Sigmoid colon (tissue), 7 donors: ENCODE results near the gene ANAPC16. TPM values are rescaled to one million over a fixed set of nuclear protein-coding genes. Genes with fewer than 3 reads are reported as not detected.

Source experiments
- DNase-seq: peaks from one replicate; pipeline ENCODE4 v3.0.0-alpha.2; 2019
- H3K27ac ChIP-seq, 4 donors: fragments of 200-600 bp; sonication (generic); one replicate each; pipeline ENCODE4 v1.5.1; 2016 to 2019; ENCODE audit warnings: mild to moderate bottlenecking in 1 of 4
- H3K27me3 ChIP-seq, 3 donors: fragments of 200-600 bp; sonication (generic); one replicate each; pipeline ENCODE4 v1.5.1; 2019; ENCODE audit warnings: mild to moderate bottlenecking in 1 of 3
- H3K36me3 ChIP-seq, 4 donors: fragments of 200-600 bp; sonication (generic); one replicate each; pipeline ENCODE4 v1.5.1; 2016 to 2019
- H3K4me1 ChIP-seq, 4 donors: fragments of 200-600 bp; sonication (generic); one replicate each; pipeline ENCODE4 v1.5.1; 2017 to 2019
- H3K4me3 ChIP-seq, 4 donors: fragments of 200-600 bp; sonication (generic); one replicate each; pipeline ENCODE4 v1.5.1; 2017 to 2019; ENCODE audit warnings: mild to moderate bottlenecking in 2 of 4, moderate library complexity in 1 of 4
- H3K9me3 ChIP-seq, 4 donors: fragments of 200-600 bp in 3 of 4; sonication (generic) in 3 of 4; one replicate each; pipeline versions ENCODE4 v1.5.1 to v1.6.1; 2013 to 2019
- CTCF ChIP-seq, 4 experiments: fragments of 450-650 bp in 3 of 4; fragments of 200-600 bp in 1 of 4; IDR thresholded peaks; one replicate each; pipeline ENCODE4 v1.5.1; 2016 to 2019; ENCODE audit warnings: antibody characterized with exemption in 4 of 4, mild to moderate bottlenecking in 3 of 4, moderate library complexity in 2 of 4
- EP300 ChIP-seq, 4 donors: sonication (generic); formaldehyde crosslinking; IDR thresholded peaks; one replicate each; pipeline ENCODE4 v1.6.1; 2017; ENCODE audit warnings: antibody characterized with exemption in 4 of 4
- POLR2A ChIP-seq, 2 donors: fragments of 450-650 bp; IDR thresholded peaks; one replicate each; pipeline ENCODE4 v1.6.1; 2016; ENCODE audit warnings: antibody characterized with exemption in 2 of 2, mild to moderate bottlenecking in 2 of 2, moderate library complexity in 2 of 2
- POLR2AphosphoS5 ChIP-seq, 4 donors: sonication (generic); formaldehyde crosslinking; IDR thresholded peaks; one replicate each; pipeline ENCODE4 v1.6.1; 2017; ENCODE audit warnings: antibody characterized with exemption in 4 of 4
- WGBS, 2 donors: extraction: QIAGEN DNeasy Blood & Tissue Kit; methylation state at CpG; one replicate each; pipeline ENCODE4 v1.1.7; 2013; 5-methylcytosine and 5-hydroxymethylcytosine counted together
- intact Hi-C: fragments of 100-400 bp; cut with DNase I; formaldehyde crosslinking; loops from one replicate; pipeline ENCODE4 v1.15.1; 2023
- polyA plus RNA-seq, 3 donors: library from polyadenylated mRNA; stranded (reverse); fragments of 200-250 nt; gene quantifications; one replicate each; pipeline ENCODE4 v1.2.3, GENCODE V29; 2013
- total RNA-seq, 4 donors: library from RNA; depleted of rRNA; stranded (reverse); fragments of >200 nt; gene quantifications; one replicate each; pipeline ENCODE4 v1.1.0, GENCODE V29; 2016
- donor health status: healthy with polysubstance abuse.
- donor health status: Bipolar disorder and iron deficiency.
- donor health status: healthy.

ANAPC16 gene
- total and polyA plus RNA-seq, 7 donors, result 80.0 to 228 (median 187) TPM

- WGBS, 2 donors, result 83 to 94% methylated on average over 6 of the region's 6 CpGs
- no peak for DNase-seq
- Histone ChIP-seq H3K27me3 (no peaks in the 10 kb centered on the region), H3K36me3 (no peaks in the 10 kb centered on the region), H3K27ac (peak overlapping the region; percentile 89 to 95 (median 91)), H3K4me3 (no peak overlapping the region), H3K4me1 (peaks cover 0 to 98% (median 90%) of the 10 kb centered on the region in 4 donors), H3K9me3 (no peaks in the 10 kb centered on the region)
- no peak for TF ChIP-seq POLR2AphosphoS5 (IDR thresholded peaks at IDR 0.05)
- TF ChIP-seq EP300 (IDR thresholded peaks at IDR 0.05), result no peak
- no peak for TF ChIP-seq CTCF (IDR thresholded peaks at IDR 0.05)
- TF ChIP-seq POLR2A (IDR thresholded peaks at IDR 0.05), result no peak
- intact Hi-C loops, result no loop called here
These were observed 35.8 kb downstream of the ANAPC16 start for GRCh38 chr10:72251635-72252034.

- DNase-seq, result no peak
- H3K27me3 ChIP-seq, result no peaks in the 10 kb centered on the region
These were observed 37.2 kb downstream of the ANAPC16 start for GRCh38 chr10:72252972-72253371.

GRCh38 chr10:72253578-72253977 is 37.8 kb downstream of the ANAPC16 start:
- TF ChIP-seq POLR2AphosphoS5 (IDR thresholded peaks at IDR 0.05) (no peak), CTCF (IDR thresholded peaks at IDR 0.05) (no peak), POLR2A (IDR thresholded peaks at IDR 0.05) (no peak), EP300 (IDR thresholded peaks at IDR 0.05) (no peak)
- WGBS, 2 donors, result 90 to 94% methylated on average over 7 of the region's 7 CpGs

More at GRCh38 chr10:72252972-72253371, 37.2 kb downstream of the ANAPC16 start:
- Histone ChIP-seq H3K4me3 (no peak overlapping the region), H3K4me1 (peaks cover 0 to 94% (median 85%) of the 10 kb centered on the region in 4 donors), H3K27ac (peak overlapping the region; percentile 89 to 95 (median 91)), H3K9me3 (no peaks in the 10 kb centered on the region), H3K36me3 (no peaks in the 10 kb centered on the region)
- TF ChIP-seq CTCF (IDR thresholded peaks at IDR 0.05) (no peak), EP300 (IDR thresholded peaks at IDR 0.05) (no peak), POLR2AphosphoS5 (IDR thresholded peaks at IDR 0.05) (no peak), POLR2A (IDR thresholded peaks at IDR 0.05) (no peak)
- 87 to 88% methylated on average over 3 of the region's 3 CpGs for WGBS, 2 donors
- intact Hi-C loops, result no loop called here

GRCh38 chr10:72254813-72255568 is 39.2 kb downstream of the ANAPC16 start:
- no peak overlapping the region for H3K4me3 ChIP-seq
- intact Hi-C loops, result loop anchor here (5.0 kb wide), 1 partner anchor 38 kb away; the partner anchor contains the start of genes ANAPC16 and ASCC1
- H3K4me1 ChIP-seq, result peaks cover 0 to 91% (median 80%) of the 10 kb centered on the region in 4 donors
- H3K27ac ChIP-seq, result peak overlapping the region; percentile 89 to 95 (median 91)
- no peaks in the 10 kb centered on the region for H3K36me3 ChIP-seq
- DNase-seq, result peak; percentile 98
- 10 to 20% methylated on average over 15 of the region's 15 CpGs for WGBS, 2 donors
- no peaks in the 10 kb centered on the region for H3K27me3 ChIP-seq
- no peaks in the 10 kb centered on the region for H3K9me3 ChIP-seq
- peak; percentile 87 to 96 (median 90) for TF ChIP-seq POLR2AphosphoS5 (IDR thresholded peaks at IDR 0.05)
- peak; percentile 82 to 96 (median 88) for TF ChIP-seq EP300 (IDR thresholded peaks at IDR 0.05)
- TF ChIP-seq POLR2A (IDR thresholded peaks at IDR 0.05), result peak in 1 of 2 donors; percentile 60
- TF ChIP-seq CTCF (IDR thresholded peaks at IDR 0.05), result no peak

More at GRCh38 chr10:72253578-72253977, 37.8 kb downstream of the ANAPC16 start:
- no peaks in the 10 kb centered on the region for H3K27me3 ChIP-seq
- peak overlapping the region; percentile 89 to 95 (median 91) for H3K27ac ChIP-seq
- H3K4me1 ChIP-seq, result peaks cover 0 to 91% (median 80%) of the 10 kb centered on the region in 4 donors
- H3K4me3 ChIP-seq, result no peak overlapping the region
- intact Hi-C loops, result no loop called here
- no peaks in the 10 kb centered on the region for H3K36me3 ChIP-seq
- no peaks in the 10 kb centered on the region for H3K9me3 ChIP-seq
- no peak for DNase-seq
